ENCODE measurements around the gene UBTD1.

The UBTD1 gene

GRCh38 chr10:97483506-97483905, 15.2 kb upstream of the UBTD1 start:
- no peak for DNase-seq (ENCODE audit: low read depth)

- no peak for DNase-seq (ENCODE audit: low read depth)
These were observed 14.8 kb upstream of the UBTD1 start for GRCh38 chr10:97483921-97484320.

GRCh38 chr10:97485647-97486281, 13.0 kb upstream of the UBTD1 start:
- DNase-seq (ENCODE audit: low read depth), result no peak

DNA sequence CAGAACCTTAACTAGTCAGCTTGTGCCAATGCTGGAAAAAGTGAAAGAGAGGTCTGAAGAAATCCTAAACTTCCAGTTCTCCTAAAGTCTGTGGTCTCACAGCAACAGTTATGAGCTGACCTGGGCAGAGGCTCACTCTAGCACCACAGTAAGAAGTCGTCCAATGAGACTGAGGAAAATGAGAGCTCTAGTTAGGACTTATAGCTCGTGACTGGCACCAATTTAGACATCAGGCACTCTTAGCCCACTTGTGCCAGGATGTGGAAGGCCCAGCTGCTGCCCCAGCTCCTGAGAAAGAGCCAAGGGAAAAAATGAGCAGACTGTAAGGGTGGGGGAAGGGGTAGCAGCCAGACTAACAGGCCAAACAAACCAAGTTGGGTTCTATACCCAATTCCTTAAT, 8.1 kb upstream of the UBTD1 start:
- DNase-seq (ENCODE audit: low read depth), result no peak

GRCh38 chr10:97494151-97494550, 4.6 kb upstream of the UBTD1 start:
- DNase-seq (ENCODE audit: low read depth), result no peak

GRCh38 chr10:97494863-97495506, 3.7 kb upstream of the UBTD1 start:
- no peak for DNase-seq (ENCODE audit: low read depth)

DNA sequence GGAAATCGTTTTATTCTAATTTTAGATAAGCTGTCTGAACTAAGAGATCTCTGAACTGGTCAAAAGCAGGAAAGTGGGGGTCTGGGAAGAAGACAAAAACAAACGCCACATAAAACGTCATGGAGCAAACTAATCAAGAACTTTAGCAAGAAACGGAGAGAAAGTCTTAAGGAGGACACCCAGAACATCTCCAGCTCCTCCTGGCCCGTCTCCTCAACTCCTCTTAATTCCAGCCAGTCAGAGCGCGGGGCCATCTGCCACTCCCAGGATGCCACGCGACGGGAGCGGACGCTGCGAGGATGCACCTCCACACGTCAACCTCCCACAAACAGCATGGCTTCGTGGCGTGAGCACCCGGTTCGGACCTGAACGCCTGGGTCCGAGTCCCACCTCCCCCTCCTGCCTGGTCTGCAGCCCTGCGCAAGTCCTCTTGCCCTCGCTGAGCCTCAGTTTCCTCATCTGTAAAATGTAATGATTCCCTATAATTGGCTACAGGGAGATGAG, 1.1 kb upstream of the UBTD1 start:
- DNase-seq (ENCODE audit: low read depth), result peak; percentile 52

DNA sequence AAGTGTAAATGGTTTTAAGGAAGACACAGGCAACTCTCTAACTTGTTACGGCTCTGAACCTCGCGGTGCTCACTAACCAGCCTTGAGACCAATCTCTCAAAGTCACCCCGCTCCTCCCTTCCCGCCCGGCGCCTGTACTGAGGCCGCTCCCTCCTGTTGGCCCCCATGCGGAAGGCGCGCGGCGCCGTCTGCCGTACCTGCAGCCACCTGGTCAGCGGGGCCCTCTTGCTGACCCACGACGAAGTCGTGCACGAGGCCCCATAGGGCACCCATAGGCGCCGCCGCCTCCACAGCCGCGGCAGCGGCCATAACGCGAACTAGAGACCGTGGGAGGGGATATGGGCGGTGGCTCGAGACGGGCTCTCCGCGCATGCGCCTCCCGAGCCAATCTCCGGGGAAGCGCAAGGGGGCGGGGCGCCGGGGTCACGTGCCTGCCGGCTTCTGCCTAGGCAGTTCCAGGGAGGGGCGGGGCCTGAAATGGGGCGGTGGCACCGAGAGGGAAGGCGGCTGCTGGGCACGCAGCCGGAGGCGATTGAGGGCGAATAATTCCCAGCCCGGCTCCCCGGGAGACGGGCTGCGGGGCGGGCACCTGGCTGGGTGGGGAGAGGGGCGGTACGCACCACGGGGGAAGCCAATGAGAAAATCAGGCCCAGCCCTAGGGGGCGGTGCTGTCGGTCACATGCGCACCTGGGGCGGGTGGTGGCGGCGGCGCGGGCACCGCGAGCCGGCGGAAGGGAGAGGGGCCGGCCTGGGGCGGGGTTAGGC, 466 bp upstream of the UBTD1 start, which contains the start of gene MMS19:
MMS19 (minus strand) TSS at position 347 of the 765 bp plus-strand sequence; CDS start at position 309, 38 bp downstream.
- peak; percentile 98 for DNase-seq (ENCODE audit: low read depth)

DNA sequence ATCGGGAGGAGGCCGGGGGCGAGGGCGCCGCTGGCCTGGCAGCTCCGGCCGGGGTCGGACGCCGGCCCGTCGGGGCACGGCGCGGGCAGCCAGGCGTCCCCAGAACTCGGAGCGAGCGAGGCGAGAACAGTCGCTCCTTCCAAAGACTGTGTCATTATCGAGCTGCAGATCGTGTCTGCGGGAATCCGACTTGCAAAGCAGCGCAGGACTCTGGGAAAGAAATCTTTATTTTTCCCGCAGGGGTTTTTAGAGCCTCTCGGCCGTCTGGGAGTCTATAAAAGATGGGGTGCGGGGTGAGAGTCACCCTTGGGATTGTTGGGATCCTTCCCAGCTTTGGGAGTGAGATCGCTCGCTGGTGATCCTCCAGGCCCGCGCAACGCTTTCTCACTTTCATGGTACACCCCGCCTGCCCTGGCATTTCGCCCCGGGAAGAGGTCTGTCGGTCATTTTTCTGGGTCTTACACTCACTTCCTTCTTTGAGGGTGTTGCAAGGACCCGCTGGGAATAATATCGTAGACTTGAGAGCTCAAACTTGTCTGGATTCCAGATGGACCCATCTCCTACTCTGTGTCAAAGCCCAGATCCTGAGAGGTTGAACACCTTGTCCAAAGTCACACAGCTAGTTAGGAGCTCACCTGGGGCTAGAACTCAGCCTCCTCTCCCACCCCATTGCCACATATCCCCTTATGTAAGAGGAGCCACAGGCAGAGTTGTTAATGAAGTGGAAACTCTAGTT, 1.0 kb downstream of the UBTD1 start:
- DNase-seq (ENCODE audit: low read depth), result peak; percentile 58

DNA sequence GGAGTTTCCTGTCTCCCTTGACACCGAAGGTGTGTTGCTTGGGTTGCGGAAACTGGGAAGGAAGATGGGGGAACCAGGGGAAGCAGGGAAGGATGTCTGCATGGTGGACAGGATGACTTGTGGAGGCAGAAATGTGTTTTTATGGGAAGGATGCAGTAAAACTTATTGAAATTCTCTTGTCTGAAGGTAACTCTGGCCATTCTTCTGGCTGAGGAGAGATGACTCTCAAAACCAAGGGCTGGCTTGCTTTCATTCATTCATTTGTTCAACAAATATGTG, 1.5 kb downstream of the UBTD1 start:
- no peak for DNase-seq (ENCODE audit: low read depth)

DNA sequence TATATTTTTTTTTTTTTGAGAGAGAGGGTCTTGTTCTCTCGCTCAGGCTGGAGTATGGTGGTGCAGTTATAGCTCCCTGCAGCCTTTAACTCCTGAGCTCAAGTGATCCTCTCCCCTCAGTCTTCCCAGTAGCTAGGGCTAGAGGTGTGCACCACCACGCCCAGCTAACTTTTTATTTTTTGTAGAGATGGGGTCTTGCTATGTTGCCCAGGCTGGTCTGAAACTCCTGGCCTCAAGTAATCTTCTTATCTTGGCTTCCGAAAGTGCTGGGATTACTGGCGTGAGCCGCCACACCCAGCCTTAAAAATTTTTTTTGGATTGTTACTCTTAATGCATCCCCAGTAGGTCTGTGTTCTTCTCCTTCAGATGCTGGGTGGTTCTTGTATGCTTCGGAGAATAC, 4.2 kb downstream of the UBTD1 start:
- no peak for DNase-seq (ENCODE audit: low read depth)

DNA sequence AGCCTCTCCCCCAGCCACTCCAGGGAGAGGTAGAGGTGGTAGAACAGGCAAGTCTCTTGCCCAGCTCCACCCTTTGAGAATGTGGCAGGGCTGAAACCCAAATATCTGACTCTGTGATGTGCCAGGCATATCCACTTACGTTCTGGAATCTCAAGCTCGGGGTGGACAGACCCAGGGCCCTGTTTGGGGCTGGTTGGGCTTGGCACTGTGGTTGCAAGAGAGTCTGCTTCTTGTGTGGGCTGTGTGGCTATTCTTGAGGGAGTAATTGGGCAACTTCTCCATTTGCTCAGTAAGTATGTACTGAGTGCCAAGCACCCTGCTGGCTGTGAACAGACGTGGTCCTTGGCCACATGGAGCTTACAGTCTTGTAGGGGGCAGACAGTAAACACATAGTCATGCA, 4.7 kb downstream of the UBTD1 start:
- DNase-seq (ENCODE audit: low read depth), result no peak

GRCh38 chr10:97505152-97505551, 6.4 kb downstream of the UBTD1 start:
- no peak for DNase-seq (ENCODE audit: low read depth)

GRCh38 chr10:97506199-97506991, 7.7 kb downstream of the UBTD1 start:
- no peak for DNase-seq (ENCODE audit: low read depth)

- no peak for DNase-seq (ENCODE audit: low read depth)
These were observed 9.6 kb downstream of the UBTD1 start for GRCh38 chr10:97508342-97508741.

GRCh38 chr10:97509120-97509680, 10.5 kb downstream of the UBTD1 start:
- no peak for DNase-seq (ENCODE audit: low read depth)

GRCh38 chr10:97510686-97511085, 12.0 kb downstream of the UBTD1 start:
- no peak for DNase-seq (ENCODE audit: low read depth)

DNA sequence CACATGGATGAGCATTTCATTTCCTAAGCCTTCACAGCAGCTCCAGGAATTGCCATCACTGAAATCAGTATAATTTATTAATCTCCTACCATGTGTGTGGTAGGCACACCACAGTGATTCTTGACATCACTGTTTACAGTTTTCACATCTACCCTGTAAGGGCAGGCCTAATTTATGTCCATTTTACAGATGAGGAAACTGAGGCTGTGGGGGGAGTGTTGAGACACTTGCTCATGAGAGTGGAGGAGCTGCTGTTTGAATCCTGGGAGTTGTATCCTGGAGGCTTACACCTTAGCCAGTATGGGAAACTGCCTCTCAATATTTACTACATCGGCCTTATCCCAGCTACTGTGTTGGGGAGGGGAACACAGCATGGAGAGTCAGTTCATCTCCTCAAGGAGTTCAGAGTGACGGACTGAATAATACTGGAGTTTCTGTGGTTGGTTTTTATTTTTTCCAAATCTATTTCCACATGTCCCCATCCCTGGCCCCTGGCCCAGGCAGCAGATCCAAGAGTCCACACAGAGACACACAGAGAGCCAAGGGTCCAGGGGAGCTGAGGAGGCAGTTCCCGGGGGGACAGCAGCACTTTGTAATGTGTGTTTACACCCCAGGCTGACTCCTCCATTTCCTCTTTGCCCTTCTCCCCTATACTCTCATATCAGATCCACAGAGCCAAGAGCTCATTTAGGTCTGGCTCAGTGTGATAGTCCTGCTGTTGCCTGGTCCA, 13.2 kb downstream of the UBTD1 start:
- no peak for DNase-seq (ENCODE audit: low read depth)

DNA sequence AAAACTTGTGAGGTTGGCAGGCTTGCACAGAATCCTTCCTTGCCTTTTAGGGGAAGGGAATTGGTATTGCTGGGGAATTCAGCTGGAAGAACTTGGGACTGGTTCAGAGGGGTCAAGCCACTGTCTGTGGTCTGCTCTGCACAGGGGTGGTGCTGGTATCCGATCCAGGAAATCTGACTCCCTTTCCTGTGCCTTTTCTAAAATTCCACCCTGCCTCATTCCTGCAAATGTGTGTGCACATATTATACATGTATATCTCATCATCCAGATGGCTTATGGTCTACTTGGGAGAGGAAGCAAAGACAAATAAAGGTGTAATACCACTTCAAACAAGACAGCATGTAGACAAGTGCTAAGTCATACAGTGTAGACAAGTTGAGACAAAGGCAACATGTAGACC, 14.3 kb downstream of the UBTD1 start:
- DNase-seq (ENCODE audit: low read depth), result no peak

- no peak for DNase-seq (ENCODE audit: low read depth)
These were observed 15.6 kb downstream of the UBTD1 start for GRCh38 chr10:97514344-97514743.
